Lung microvascular endothelial cell (primary cell): ENCODE measurements around the gene WNT3. TPM values are rescaled to one million over a fixed set of nuclear protein-coding genes. Genes with fewer than 3 reads are reported as not detected.
A peak's percentile ranks its signal among the peaks of the same experiment; 100 is the strongest.
"Not testable (repeated sequence)": the region's sequence is repeated elsewhere in the genome, so short reads cannot be mapped to it uniquely, and the experiment has no call there.

Experiments
- DNase-seq, 2 donors: peaks; one replicate each; pipeline versions ENCODE4 v3.0.0 to v3.0.0-alpha.2; 2010; ENCODE audit warnings: low read depth in 2 of 2
- total RNA-seq: library from RNA; depleted of rRNA; stranded (reverse); fragments of >200 nt; gene quantifications from 2 replicates; pipeline ENCODE4 v1.2.1, GENCODE V29; 2014

The WNT3 gene
- total RNA-seq, 1 donor from 2014 or later, result 0.79 TPM

DNA sequence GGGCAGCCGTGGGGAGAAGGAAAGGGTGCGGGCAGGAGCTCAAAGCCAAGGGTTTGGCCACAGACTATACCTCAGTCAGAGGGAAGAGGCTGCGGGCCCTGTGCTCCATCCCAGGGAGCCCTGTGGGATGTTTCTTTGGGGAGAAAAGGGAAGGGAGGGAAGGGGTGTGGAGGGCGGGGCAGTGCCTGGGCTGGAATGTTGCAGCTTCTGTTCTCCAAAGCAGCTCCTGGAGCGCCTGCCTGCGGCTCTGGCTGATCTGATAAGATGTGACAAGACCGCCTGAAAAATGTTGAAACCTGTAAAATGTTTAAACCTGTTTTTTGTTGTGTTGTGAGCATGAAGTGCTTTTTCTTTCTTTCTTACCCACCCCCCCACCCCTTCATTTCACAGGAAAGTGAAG, 32.8 kb downstream of the WNT3 start:
- DNase-seq, result no peak

DNA sequence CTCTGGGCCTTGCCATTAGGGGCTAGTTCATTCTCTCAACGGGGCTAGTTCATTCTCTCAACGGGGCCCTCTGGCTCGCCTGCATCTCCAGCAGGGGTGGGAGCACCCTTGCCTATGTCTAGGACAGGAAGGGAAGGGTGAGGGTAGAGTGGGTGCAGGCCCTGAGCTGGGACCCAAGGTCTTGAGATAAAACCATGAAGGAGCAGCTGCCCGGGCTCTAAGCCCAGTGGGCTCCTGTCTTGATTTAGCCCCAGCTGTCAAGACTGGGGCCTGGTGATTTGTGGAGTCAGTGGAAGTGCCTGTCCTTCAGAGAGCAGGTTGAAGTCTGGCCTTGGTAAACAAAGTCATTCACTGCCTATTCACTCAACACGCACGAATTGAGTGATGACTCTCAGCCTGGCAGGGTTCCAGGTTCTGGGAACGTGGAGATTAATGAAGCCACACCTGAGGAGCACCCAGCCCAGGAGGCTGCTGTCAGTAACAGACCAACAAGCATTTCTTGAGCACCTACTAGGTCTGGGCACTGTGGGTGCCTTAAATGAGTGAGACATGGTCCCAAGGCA, 35.4 kb downstream of the WNT3 start:
- DNase-seq, result no peak

DNA sequence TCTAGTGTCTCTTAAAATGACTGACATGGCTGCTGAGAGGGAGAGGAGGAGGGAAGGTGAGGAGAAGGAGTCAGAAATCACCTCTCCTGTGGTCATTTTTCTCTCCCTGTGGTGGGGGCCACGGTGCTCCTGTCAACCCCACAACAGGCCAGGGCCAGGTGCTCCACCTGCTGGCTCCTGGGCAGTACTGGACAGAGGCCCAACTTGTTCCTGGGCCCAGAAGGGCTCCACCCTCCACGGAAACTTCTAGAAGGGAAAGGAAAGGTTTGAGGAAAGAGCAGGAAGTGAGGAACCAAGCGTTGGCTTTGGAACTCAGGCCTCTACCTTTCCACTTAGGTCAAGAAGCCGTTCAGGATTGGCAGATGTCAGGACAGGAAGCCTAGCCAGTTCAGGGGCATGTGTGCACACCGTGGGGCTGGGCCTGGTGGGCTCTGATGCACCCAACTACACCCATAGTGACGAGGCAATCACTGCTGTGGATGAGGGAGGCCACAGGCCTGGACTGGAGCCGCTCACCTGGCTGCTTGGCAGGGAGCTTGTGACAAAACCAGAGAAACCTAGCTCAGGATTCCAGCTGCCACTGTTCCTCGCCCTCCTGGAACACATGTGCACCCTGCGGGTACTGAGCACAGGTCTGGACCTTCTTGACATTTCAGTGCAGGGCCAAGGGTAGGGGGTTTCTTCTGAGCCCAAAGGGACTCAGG, 36.1 kb downstream of the WNT3 start:
- DNase-seq, result peak; percentile 55 to 70

DNA sequence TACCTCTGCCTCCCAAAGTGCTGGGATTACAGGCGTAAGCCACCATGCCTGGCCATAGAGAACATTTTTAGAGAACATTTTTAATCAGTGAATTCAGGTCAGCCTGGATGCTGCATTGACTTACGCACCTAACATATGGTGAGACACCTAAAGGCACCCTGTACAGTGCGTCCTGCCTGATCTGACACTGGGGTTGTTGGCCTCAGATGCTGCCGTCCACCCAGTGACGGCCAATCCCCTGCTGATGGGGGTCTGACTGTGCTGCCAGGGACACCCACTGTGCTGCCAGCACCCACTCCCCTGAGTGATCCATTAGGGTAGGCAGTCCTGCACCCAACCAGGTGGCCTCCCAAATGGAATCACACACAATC, 38.5 kb downstream of the WNT3 start:
- DNase-seq, result no peak

DNA sequence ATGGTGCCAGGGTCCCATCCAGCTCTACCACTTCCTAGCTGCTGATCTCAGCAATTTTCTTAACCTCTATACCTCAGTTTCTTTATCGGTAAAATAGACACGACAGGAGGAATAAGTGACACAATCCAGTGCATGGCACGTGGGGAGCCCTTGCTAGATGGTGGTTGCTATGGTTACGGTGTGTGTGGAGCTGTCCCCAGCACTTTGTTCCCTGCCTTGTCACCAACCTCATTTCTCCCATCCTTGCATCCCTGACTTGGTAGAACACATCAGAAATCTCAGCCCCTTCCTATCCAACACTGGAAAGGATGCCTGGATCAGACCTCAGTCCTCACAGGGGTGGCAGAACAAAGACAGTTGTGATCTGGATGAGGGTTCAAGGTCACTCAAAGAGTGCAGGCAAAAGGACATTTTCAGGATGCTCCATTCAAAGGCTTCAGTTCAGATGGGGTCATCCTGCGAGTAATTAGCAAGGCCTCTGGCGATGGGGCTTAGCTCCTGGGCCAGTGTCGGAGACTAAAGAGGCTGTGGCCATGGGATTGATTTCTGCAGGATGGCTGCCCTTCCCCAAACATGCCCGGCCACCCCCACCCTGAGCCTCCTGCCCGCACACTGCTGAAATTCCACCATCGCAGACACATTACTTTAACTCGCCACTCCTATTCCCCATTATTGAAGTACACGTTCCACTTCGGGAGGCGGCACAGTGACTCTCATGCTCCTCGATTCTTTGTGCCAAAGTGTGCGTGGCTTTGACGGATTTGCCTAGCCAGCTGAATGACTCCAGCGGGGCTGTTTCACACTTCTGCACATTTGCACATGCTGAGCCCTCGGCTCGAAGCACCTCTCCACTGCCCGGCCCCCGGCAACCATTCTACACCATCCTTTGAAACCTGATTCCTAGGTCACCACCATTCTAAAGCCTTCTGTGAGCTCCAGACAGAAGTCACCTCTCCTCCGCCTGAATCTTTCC, 40.3 kb downstream of the WNT3 start:
- peak in 1 of 2 donors; percentile 35 for DNase-seq

DNA sequence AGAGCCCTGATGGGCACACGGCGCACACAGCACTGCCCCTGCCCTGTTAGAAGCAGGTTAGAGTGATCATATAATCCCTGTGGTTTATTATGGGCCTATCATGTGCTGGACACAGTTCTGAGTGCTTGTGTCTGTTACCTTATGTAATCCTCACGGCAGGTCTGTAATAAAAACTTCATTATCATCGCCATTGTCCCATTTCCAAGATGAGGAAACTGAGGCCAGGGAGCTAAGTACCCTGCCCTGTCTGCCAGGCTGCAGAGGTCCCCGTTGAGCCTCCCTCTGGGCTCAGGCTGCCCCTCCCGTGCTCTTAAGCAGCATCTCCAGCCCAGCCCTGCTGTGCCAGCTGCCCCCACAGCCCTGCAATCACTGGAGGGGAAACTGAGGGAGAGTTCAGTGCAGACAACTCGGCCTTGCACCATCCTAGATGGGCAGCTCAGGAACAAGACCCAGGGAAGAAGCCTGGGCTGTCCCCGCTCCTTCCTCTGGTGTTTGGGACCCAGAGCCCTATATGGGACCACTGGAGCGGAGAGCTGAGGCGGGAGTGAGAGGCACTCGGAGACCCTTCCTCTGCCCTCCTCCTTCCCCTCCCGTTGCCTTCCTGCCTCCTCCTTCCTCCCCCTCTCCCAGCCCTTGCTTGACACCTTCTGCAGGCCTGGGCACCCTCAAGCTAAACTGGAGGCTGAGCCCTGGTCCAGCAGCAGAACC, 42.0 kb downstream of the WNT3 start:
- DNase-seq, result no peak

DNA sequence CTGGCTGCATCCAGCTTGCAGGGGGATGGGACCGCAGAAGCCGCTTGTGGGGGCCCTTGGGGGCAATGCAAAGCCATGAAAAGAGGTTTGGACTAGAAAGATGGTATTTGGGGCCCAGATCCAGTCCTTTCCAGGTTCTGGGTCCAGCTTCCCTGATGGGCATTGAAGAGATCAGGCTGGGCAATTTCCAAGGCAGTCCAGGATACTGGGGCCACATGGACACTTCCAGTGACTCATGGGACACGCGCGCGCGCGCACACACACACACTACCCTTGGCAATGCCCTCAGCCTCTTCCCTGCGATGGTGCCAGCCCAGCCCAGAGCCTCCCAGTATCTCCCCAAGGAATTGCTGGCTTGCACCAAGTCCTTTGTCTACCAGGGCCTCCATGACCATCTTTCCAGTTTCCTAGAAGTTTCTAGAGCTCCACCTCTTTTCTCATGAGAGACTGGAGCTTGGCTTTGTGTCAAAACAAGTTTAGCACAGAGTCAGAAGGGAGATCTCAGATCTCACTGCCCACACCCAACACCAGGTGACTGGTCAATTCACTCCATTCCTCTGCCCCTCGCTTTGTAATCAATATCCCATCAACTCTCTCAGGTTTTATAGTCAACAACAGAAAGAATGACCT, 44.3 kb downstream of the WNT3 start:
- no peak for DNase-seq

DNA sequence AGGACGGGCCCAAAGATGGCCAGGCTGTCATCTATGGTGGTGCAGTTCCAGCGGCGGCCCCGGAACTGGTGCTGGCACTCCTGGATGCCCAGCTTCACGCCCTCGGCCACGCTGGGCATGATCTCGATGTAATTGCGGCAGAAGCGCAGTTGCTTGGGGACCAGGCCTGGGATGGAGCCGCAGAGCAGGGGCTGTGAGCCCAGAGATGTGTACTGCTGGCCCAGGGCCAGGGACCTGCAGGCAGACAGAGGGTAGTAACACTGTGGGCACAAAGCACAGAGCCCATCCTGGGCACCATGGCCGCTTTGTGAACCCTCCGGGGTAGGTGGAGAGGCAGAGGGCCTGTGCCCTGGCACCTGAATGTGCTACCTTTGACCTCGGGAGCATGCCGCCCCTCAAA, 44.8 kb downstream of the WNT3 start:
- no peak for DNase-seq

DNA sequence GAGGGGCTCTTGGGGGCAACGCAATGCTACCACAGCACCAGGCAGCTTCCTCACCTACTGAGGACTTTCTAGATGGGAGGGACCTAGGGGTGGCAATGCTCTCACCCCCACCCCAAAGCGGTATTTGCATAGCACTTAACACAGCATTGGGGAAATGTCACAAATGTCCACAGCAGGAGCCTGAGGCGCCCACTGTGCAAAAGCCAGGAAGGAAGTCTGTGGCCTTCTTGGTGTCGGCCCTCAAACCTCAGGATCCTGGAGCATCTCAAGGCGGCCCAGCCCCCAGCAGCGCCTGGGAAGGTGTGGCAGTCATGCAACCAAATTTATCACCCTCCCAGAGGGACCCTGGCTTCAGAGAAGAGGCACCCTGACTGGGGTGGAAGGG, 45.3 kb downstream of the WNT3 start:
- no peak for DNase-seq

DNA sequence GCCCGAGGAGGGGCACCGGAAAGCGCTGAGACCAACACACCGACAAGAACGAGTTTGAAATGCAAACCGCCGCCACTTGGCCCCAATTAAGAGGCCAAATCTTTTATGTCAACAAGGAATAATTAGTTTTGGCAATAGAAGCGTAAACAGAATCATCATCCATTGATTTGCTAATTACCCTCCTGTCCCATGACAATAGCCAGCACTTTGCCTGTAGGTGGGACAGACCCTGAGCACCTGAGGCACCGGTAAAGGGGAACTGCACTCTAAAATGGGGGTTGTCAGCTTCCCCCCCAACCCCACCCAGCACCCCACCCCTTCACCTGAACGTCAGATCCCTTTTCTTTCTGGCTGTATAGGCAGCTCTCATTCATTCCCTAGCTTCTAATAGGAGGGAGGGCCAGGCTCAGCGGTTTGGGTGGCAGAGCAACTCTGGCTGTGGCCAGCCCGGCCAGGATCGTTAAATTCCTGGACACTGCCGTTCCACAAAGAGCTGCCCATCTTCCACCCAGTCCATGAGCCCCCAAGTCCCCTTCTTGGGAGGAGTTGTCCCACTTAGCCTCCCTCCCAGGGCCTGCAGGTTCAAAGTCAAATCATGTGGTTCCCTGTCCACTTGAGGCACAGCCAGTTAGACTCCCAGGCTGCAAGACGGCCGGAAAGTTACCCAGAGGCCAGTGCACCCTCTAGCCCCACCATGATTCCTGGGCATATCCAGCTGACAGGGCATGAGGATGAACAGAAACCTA, 45.8 kb downstream of the WNT3 start:
- no peak for DNase-seq

DNA sequence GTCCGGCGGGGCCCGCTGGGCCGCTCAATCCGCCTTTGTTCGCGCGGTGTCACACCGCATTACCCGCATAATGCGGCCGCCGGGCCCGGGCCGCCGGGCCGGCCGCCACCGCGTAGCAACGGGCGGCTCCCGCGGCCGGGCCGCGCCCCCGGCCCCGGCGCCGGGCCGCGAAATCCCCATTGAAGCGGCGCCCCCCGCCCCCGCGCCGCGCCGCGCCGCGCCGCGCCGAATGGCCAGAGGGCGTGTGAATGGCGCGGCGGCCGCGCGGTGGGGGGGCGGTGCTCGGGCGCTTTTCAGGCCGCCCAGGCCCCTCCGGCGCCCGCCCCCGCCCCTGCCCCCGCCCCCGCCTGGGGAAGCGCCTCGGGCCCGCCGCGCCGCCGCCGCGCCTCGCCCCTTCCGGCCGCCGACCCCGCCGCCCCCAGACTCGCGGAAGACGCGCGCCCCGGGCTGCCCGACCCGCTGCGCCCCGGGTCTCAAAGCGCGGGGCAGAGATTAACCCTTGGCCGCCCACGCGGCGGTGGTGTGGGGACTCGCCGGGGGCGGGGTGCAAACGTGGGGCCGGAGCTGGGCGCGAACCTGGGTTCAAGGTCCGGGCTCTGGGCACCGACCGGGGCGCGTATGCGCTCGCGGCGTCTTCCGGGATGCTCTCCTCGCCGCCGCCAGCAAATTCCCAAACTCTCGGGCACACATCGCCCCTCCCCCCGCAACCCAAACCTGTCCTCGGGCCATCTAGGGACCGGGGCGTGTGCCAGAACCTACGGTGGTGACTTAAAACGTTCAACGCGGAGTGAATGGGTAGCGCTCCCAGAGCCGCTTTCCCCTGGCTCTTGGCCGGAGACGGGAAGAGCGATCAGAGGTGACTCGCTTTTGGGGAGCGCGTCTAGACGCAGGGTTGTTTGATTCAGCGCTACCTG, 46.7 kb downstream of the WNT3 start:
- peak; percentile 15 to 63 for DNase-seq

DNA sequence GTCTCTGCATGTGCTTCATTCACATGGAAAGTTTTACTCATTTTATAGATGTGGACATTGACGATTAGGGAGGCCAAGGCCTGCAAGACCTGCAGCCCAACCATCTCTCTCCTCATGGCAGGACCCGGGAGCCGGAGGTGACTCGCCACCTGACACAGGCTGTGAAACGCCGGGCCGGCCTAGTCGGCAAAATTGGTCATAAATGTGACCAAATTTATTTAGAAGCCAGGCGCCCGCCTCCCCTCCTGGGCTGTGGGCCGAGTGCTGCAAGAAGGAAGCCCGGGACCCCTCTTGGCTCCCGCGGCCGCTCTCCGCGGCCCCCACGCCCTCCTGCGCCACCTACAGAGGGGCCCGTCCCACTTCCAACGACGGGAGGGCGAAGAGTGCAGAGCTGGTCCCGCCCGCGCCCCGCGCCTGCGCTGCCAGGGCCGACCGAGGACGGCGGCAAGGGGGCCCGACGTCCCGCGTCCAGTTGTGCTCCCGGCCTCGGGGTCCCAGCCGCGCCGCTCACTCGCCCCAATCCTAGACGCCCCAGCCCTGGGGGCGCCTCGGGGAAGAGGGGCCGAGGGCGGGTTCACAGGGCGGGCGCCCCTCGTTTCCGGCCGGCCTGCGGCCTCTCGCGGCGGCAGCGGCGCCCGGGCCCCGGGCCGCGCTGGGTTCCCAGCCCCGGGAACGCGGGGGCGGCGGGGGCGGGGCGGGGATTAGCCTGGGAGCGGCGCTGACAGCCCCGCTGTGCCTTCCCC, 47.5 kb downstream of the WNT3 start:
- peak; percentile 56 to 68 for DNase-seq

DNA sequence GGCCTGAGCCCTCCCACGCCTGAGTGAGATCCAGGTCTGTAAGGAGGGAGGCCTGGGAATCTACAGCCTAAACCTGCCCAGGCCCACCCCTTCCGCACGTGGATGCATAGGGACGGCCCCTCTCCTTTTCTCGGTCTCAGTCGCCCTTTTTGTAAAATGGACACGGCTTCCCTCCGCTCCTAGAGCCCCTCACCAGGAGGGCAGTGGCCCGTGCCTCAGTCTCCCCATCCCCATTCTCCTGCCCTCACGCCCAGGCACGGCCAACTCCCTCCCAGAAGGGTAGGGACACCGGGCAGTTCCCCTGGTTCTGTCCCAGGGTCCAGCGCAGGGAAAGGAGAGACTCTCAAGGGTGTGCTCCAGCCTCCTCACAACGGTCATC, 48.1 kb downstream of the WNT3 start:
- no peak for DNase-seq

DNA sequence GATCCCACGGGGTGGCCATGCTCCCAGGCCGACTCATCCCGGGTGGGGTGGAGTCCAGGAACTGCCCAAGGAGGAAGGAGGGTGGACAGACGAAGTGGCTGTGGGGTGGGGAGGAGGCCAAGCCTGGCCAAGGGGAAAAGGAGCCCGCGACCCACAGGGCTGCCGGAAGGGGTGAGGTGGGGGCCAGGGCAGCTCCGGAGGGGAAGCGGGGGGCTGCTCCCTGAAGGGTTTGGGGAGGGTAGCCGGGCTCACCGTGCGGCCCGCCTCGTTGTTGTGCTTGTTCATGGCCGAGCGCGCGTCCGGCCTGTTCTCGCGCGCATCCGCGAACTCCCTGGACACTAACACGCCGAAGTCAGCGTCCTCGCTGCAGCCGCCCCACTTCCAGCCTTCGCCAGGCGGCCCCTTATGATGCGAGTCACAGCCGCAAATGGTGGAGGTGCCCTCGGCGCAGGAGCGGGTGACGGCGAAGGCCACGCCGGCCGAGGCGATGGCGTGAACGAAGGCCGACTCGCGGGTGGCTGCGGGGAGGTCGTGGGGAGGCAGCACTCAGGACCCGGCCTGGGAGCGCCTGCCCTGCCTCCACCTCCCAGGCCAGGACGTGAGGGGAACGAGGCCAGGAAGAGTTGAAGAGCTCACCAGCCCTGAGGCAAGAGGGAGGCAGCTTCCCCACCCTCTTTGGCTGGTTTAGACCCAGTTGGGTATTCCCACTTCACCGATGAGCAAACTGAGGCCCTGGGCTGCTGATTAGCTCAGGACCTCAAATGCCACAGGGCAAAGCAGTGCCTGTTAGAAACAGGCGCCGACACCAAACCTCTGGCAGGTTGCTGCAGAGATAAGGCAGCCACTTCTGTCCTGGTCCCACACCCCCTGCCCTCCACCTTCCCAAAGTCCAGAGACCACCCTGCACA, 48.7 kb downstream of the WNT3 start:
- DNase-seq, result peak in 1 of 2 donors; percentile 21

DNA sequence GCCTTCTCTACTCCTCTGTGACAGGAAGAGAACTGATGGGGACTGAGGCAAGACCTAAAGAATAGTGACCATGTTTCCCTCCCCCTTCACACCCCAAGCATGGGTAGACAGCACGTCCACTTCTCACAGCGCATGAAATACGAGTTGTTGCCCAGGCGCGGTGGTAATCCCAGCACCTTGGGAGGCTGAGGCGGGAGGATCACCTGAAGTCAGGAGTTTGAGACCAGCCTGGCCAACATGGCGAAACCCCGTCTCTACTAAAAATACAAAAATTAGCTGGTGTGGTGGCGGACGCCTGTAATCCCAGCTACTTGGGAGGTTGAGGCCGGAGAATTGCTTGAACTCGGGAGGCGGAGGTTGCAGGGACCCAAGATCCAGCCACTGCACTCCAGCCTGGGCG, 49.6 kb downstream of the WNT3 start:
- DNase-seq, result not testable (repeated sequence)

DNA sequence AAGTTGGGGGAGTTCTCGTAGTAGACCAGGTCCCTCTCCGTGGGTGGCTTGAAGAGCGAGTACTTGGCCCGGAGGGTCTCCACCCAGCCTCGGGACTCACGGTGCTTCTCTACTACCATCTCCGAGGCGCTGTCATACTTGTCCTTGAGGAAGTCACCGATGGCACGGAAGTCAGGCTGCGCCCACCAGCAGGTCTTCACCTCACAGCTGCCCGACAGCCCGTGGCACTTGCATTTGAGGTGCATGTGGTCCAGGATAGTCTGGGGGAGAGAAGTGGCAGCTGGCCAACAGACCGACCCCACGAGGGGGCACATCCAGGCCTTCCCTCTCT, 50.0 kb downstream of the WNT3 start:
- DNase-seq, result no peak

DNA sequence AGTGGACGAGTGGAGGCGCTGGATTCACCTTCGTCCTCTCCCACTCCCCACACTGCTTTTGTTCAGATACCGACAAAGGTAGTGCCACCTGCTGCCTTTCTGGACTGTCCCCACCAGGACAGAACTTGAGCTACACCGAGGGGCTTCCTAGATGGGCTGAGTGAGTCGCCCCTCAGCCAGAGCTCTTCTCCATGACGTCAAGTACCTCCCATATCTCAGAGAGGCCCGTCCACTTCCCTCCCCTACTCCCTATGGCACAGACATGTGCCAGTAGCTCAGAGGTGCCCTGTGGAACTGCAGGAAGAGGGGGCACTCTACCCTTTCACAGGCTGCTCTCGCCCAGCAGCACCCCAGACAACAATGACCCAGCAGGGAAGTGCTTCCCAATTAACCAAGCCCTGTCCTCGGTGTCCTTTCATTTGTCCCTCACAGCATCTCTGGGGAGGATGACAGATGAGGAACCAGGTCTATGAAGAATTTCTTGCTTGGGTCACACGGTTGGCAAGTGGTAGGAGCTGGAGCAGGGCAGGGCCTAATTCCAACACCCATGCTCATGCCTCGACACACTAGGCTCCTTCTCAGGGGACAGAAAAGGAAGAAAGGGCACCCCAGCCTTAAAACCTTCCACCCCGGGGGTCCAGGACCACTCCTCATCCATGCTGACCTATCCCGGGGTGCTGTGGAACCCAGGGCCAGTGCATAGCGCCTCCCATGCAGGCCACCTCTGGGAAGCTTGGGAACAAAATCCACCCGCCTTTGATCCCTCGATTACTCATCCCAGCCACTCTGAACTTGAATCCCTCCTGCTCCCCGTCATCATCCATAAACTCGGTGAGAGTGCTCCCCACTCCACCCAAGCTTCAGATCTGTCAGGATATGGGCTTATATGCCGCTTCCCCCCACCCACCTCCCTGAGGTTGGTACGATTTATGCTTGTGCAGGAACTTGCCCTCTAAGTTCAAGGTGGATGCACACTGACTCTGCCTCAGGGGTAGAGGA, 51.7 kb downstream of the WNT3 start:
- DNase-seq, result no peak
